ENCODE data around the gene CCL26. TPM values are rescaled to one million over a fixed set of nuclear protein-coding genes. Genes with fewer than 3 reads are reported as not detected.

CCL26 gene
- total RNA-seq, 2 experiments from 2014 or later, result not detected

- Mint-ChIP-seq H3K36me3 (ENCODE audit: low read depth) (no peaks in the 10 kb centered on the region), H3K27me3 (peaks cover 21% of the 10 kb centered on the region), H3K9me3 (no peaks in the 10 kb centered on the region), H3K4me3 (no peak overlapping the region), H3K4me1 (peaks cover 15% of the 10 kb centered on the region), H3K27ac (no peak overlapping the region)
- DNase-seq, result no peak
- ChIA-PET POLR2A (interaction anchor here (2.6 kb wide), 1 partner anchor 13 kb away, joined by 18 read pairs; no protein-coding TSS in a partner anchor), CTCF (no interaction called here)
Observed at GRCh38 chr7:75740846-75741497, 31.0 kb downstream of the CCL26 start.

- no peak for DNase-seq
Observed at GRCh38 chr7:75739796-75740672, 32.0 kb downstream of the CCL26 start.

GRCh38 chr7:75738975-75739795 lies 32.8 kb downstream of the CCL26 start:
- no peaks in the 10 kb centered on the region for H3K9me3 Mint-ChIP-seq
- H3K27me3 Mint-ChIP-seq, result peaks cover 21% of the 10 kb centered on the region
- DNase-seq, result peak; percentile 99
- CTCF ChIA-PET, result interaction anchor here (0.7 to 1.5 kb wide), 2 partner anchors 23 to 228 kb away, joined by 3 to 7 read pairs; no protein-coding TSS in a partner anchor
- POLR2A ChIA-PET, result interaction anchor here (1.0 to 2.6 kb wide), 2 partner anchors 11 to 103 kb away, joined by 3 to 18 read pairs; no protein-coding TSS in a partner anchor
- peak overlapping the region; percentile 84 for H3K27ac Mint-ChIP-seq
- H3K4me3 Mint-ChIP-seq, result peak overlapping the region; percentile 88
- H3K4me1 Mint-ChIP-seq, result peaks cover 15% of the 10 kb centered on the region
- H3K36me3 Mint-ChIP-seq (ENCODE audit: low read depth), result no peaks in the 10 kb centered on the region

More at GRCh38 chr7:75739796-75740672, 32.0 kb downstream of the CCL26 start:
- Mint-ChIP-seq H3K27me3 (peaks cover 21% of the 10 kb centered on the region), H3K36me3 (ENCODE audit: low read depth) (no peaks in the 10 kb centered on the region), H3K4me3 (peak overlapping the region; percentile 88), H3K4me1 (peaks cover 15% of the 10 kb centered on the region), H3K27ac (peak overlapping the region; percentile 84), H3K9me3 (no peaks in the 10 kb centered on the region)
- ChIA-PET POLR2A (interaction anchor here (1.0 to 2.6 kb wide), 2 partner anchors 12 to 103 kb away, joined by 3 to 18 read pairs; no protein-coding TSS in a partner anchor), CTCF (interaction anchor here (0.7 to 1.5 kb wide), 3 partner anchors 22 to 575 kb away, joined by 3 to 7 read pairs (median 3); no protein-coding TSS in a partner anchor)

GRCh38 chr7:75738604-75738974 lies 33.4 kb downstream of the CCL26 start, which contains the start of gene HIP1:
HIP1 (minus strand) TSS chr7:75738941; CDS start chr7:75738920, 21 bp downstream.
- peak within 1 kb of the TSS; percentile 84 for H3K27ac Mint-ChIP-seq
- DNase-seq, result no peak
- H3K4me3 Mint-ChIP-seq, result peak within 1 kb of the TSS; percentile 88
- no peaks in the 10 kb centered on the region for H3K36me3 Mint-ChIP-seq (ENCODE audit: low read depth)
- peaks cover 20% of the 10 kb centered on the region for H3K27me3 Mint-ChIP-seq
- H3K9me3 Mint-ChIP-seq, result no peaks in the 10 kb centered on the region
- CTCF ChIA-PET, result no interaction called here
- peaks cover 15% of the 10 kb centered on the region for H3K4me1 Mint-ChIP-seq
- POLR2A ChIA-PET, result interaction anchor here (2.6 kb wide), 1 partner anchor 10 kb away, joined by 18 read pairs; no protein-coding TSS in a partner anchor

GRCh38 chr7:75737856-75738603 lies 34.0 kb downstream of the CCL26 start:
- CTCF ChIA-PET, result no interaction called here
- H3K36me3 Mint-ChIP-seq (ENCODE audit: low read depth), result no peaks in the 10 kb centered on the region
- peaks cover 18% of the 10 kb centered on the region for H3K27me3 Mint-ChIP-seq
- no peak overlapping the region for H3K27ac Mint-ChIP-seq
- POLR2A ChIA-PET, result interaction anchor here (2.6 kb wide), 1 partner anchor 10 kb away, joined by 18 read pairs; no protein-coding TSS in a partner anchor
- DNase-seq, result no peak
- no peaks in the 10 kb centered on the region for H3K9me3 Mint-ChIP-seq
- H3K4me3 Mint-ChIP-seq, result peak overlapping the region; percentile 81
- H3K4me1 Mint-ChIP-seq, result peaks cover 15% of the 10 kb centered on the region

GRCh38 chr7:75735581-75736350 lies 36.2 kb downstream of the CCL26 start:
- Mint-ChIP-seq H3K9me3 (no peaks in the 10 kb centered on the region), H3K4me1 (peaks cover 15% of the 10 kb centered on the region), H3K36me3 (ENCODE audit: low read depth) (no peaks in the 10 kb centered on the region), H3K27me3 (peaks cover 14% of the 10 kb centered on the region), H3K4me3 (no peak overlapping the region), H3K27ac (no peak overlapping the region)
- POLR2A ChIA-PET, result no interaction called here
- no peak for DNase-seq
- CTCF ChIA-PET, result no interaction called here

- Mint-ChIP-seq H3K36me3 (ENCODE audit: low read depth) (no peaks in the 10 kb centered on the region), H3K27me3 (peaks cover 12% of the 10 kb centered on the region), H3K4me1 (peaks cover 16% of the 10 kb centered on the region), H3K27ac (no peak overlapping the region), H3K4me3 (no peak overlapping the region), H3K9me3 (no peaks in the 10 kb centered on the region)
- ChIA-PET CTCF (no interaction called here), POLR2A (no interaction called here)
- no peak for DNase-seq
Observed at GRCh38 chr7:75734586-75735458, 37.2 kb downstream of the CCL26 start.

- POLR2A ChIA-PET, result no interaction called here
- H3K27ac Mint-ChIP-seq, result no peak overlapping the region
- H3K4me1 Mint-ChIP-seq, result peaks cover 24% of the 10 kb centered on the region
- H3K4me3 Mint-ChIP-seq, result no peak overlapping the region
- CTCF ChIA-PET, result no interaction called here
- DNase-seq, result no peak
- peaks cover 7% of the 10 kb centered on the region for H3K27me3 Mint-ChIP-seq
- no peaks in the 10 kb centered on the region for H3K36me3 Mint-ChIP-seq (ENCODE audit: low read depth)
- no peaks in the 10 kb centered on the region for H3K9me3 Mint-ChIP-seq
Observed at GRCh38 chr7:75732764-75733630, 39.0 kb downstream of the CCL26 start.

- CTCF ChIA-PET, result no interaction called here
- Mint-ChIP-seq H3K4me3 (no peak overlapping the region), H3K27me3 (peaks cover 2% of the 10 kb centered on the region), H3K4me1 (peaks cover 27% of the 10 kb centered on the region), H3K27ac (no peak overlapping the region), H3K9me3 (no peaks in the 10 kb centered on the region), H3K36me3 (ENCODE audit: low read depth) (no peaks in the 10 kb centered on the region)
- no peak for DNase-seq
- POLR2A ChIA-PET, result no interaction called here
Observed at GRCh38 chr7:75732016-75732521, 39.9 kb downstream of the CCL26 start.

GRCh38 chr7:75729851-75730274 lies 42.1 kb downstream of the CCL26 start:
- Mint-ChIP-seq H3K4me1 (peaks cover 27% of the 10 kb centered on the region), H3K36me3 (ENCODE audit: low read depth) (no peaks in the 10 kb centered on the region), H3K4me3 (no peak overlapping the region), H3K9me3 (no peaks in the 10 kb centered on the region), H3K27ac (peak overlapping the region; percentile 7), H3K27me3 (no peaks in the 10 kb centered on the region)
- POLR2A ChIA-PET, result no interaction called here
- DNase-seq, result no peak
- CTCF ChIA-PET, result interaction anchor here (0.7 kb wide), 1 partner anchor 56 kb away, joined by 3 read pairs; no protein-coding TSS in a partner anchor
